HL-60 (cell line): ENCODE results near the gene DPP4.

Source experiments
- POLR2AphosphoS5 ChIP-seq: IDR thresholded peaks from 2 replicates; pipeline ENCODE4 v1.6.1; 2012; ENCODE audit warnings: low read depth
- TF ChIP-seq, protein P1 (sequence below): IDR thresholded peaks from one replicate; pipeline ENCODE4 v1.5.1; 2011; ENCODE audit warnings: low read length, control low read depth, inconsistent platforms; ENCODE audit not compliant: insufficient read depth
- TF ChIP-seq, protein P2 (sequence below): IDR thresholded peaks from 2 replicates; pipeline ENCODE4 v1.6.1; 2012; ENCODE audit warnings: low read depth; ENCODE audit not compliant: insufficient replicate concordance

DNA sequence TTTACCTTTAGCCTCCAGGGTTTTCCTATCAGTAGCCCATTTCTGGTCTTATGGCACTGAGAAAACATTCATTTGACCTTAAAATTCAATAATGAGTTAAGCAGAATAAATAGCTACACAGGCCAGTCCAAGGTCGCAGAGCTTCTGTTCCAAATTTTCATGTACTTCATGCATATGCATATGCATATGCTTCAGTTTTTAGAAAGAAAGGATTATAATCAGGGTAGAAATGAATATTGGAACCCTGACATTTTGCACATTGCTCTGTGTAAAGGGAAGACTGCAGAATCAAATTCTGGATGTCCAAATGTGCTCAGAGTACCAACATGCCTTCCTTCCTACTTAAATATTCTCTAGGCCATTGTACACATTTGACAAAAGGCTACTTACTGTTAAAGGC, 104.9 kb downstream of the DPP4 start:
- TF ChIP-seq, protein P1, sequence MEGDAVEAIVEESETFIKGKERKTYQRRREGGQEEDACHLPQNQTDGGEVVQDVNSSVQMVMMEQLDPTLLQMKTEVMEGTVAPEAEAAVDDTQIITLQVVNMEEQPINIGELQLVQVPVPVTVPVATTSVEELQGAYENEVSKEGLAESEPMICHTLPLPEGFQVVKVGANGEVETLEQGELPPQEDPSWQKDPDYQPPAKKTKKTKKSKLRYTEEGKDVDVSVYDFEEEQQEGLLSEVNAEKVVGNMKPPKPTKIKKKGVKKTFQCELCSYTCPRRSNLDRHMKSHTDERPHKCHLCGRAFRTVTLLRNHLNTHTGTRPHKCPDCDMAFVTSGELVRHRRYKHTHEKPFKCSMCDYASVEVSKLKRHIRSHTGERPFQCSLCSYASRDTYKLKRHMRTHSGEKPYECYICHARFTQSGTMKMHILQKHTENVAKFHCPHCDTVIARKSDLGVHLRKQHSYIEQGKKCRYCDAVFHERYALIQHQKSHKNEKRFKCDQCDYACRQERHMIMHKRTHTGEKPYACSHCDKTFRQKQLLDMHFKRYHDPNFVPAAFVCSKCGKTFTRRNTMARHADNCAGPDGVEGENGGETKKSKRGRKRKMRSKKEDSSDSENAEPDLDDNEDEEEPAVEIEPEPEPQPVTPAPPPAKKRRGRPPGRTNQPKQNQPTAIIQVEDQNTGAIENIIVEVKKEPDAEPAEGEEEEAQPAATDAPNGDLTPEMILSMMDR: no peak
- TF ChIP-seq, protein P2, sequence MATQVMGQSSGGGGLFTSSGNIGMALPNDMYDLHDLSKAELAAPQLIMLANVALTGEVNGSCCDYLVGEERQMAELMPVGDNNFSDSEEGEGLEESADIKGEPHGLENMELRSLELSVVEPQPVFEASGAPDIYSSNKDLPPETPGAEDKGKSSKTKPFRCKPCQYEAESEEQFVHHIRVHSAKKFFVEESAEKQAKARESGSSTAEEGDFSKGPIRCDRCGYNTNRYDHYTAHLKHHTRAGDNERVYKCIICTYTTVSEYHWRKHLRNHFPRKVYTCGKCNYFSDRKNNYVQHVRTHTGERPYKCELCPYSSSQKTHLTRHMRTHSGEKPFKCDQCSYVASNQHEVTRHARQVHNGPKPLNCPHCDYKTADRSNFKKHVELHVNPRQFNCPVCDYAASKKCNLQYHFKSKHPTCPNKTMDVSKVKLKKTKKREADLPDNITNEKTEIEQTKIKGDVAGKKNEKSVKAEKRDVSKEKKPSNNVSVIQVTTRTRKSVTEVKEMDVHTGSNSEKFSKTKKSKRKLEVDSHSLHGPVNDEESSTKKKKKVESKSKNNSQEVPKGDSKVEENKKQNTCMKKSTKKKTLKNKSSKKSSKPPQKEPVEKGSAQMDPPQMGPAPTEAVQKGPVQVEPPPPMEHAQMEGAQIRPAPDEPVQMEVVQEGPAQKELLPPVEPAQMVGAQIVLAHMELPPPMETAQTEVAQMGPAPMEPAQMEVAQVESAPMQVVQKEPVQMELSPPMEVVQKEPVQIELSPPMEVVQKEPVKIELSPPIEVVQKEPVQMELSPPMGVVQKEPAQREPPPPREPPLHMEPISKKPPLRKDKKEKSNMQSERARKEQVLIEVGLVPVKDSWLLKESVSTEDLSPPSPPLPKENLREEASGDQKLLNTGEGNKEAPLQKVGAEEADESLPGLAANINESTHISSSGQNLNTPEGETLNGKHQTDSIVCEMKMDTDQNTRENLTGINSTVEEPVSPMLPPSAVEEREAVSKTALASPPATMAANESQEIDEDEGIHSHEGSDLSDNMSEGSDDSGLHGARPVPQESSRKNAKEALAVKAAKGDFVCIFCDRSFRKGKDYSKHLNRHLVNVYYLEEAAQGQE: no peak
- TF ChIP-seq POLR2AphosphoS5: no peak
